Muscle of leg (tissue), 11 donors: ENCODE data around the gene SRSF1. TPM values are rescaled to one million over a fixed set of nuclear protein-coding genes. Genes with fewer than 3 reads are reported as not detected.
"Not testable (repeated sequence)": the region's sequence is repeated elsewhere in the genome, so short reads cannot be mapped to it uniquely, and the experiment has no call there.

Experiments
- DNase-seq: peaks from one replicate; pipeline ENCODE4 v3.0.0; 2013
- H3K27ac ChIP-seq: one replicate; pipeline ENCODE4 v1.5.1; 2013; ENCODE audit warnings: mild to moderate bottlenecking, low read length, control low read depth
- H3K27me3 ChIP-seq: one replicate; pipeline ENCODE4 v1.6.1; 2013; ENCODE audit warnings: low read length; ENCODE audit not compliant: control insufficient read depth, insufficient read depth
- H3K36me3 ChIP-seq: one replicate; pipeline ENCODE4 v1.6.1; 2013; ENCODE audit warnings: low read length; ENCODE audit not compliant: control insufficient read depth, insufficient read depth
- H3K4me1 ChIP-seq: one replicate; pipeline ENCODE4 v1.6.1; 2013; ENCODE audit warnings: low read length; ENCODE audit not compliant: control insufficient read depth, insufficient read depth
- H3K4me3 ChIP-seq: one replicate; pipeline ENCODE4 v1.5.1; 2013; ENCODE audit warnings: low read length, control low read depth
- H3K9me3 ChIP-seq: replicated peaks from 2 replicates; pipeline ENCODE4 v1.6.1; 2013; ENCODE audit warnings: low read depth, low read length; ENCODE audit not compliant: control insufficient read depth
- WGBS: methylation state at CpG from one replicate; pipeline ENCODE4 v1.1.5; 2013; ENCODE audit warnings: missing lambda C conversion rate; ENCODE audit not compliant: insufficient coverage; 5-methylcytosine and 5-hydroxymethylcytosine counted together
- polyA plus RNA-seq, 8 donors: library from polyadenylated mRNA; unstranded; fragments of 120-200 nt; gene quantifications; one replicate each; pipeline versions ENCODE4 v1.2.1 to v1.2.3, GENCODE V29; 2013; ENCODE audit warnings: inconsistent platforms in 1 of 8, low replicate concordance in 1 of 8; ENCODE audit not compliant: insufficient read length in 8 of 8, insufficient read depth in 1 of 8
- total RNA-seq: library from RNA; stranded (reverse); fragments of 120-200 nt; gene quantifications from one replicate; pipeline ENCODE4 v1.2.4, GENCODE V29; 2013

The SRSF1 gene
- total and polyA plus RNA-seq, 9 donors, result 161 to 241 (median 192) TPM

DNA sequence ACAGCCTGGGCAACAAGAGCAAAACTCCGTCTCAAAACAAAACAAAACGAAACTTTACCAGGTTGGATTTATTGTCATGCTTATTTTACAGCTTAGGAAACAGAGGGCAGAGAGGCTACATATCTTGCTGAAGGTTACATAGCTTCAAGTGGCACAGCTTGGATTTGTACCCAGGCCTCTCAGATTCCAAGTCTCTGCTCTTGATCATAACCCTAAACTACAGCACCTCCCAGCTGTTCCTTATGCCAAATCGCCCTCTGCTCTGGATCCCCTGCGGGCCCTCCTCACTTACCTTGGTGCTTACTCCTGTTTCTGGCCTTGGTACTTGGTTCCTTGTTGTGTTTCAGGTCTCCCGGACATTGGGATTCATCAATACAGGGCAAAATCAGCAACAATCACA lies 40.2 kb downstream of the SRSF1 start:
- Histone ChIP-seq H3K4me3 (no peak overlapping the region), H3K27me3 (no peaks in the 10 kb centered on the region), H3K36me3 (peaks cover 3% of the 10 kb centered on the region), H3K4me1 (no peaks in the 10 kb centered on the region), H3K27ac (no peak overlapping the region), H3K9me3 (no peaks in the 10 kb centered on the region)
- DNase-seq, result no peak
- 73% methylated on average over 3 of the region's 5 CpGs for WGBS

DNA sequence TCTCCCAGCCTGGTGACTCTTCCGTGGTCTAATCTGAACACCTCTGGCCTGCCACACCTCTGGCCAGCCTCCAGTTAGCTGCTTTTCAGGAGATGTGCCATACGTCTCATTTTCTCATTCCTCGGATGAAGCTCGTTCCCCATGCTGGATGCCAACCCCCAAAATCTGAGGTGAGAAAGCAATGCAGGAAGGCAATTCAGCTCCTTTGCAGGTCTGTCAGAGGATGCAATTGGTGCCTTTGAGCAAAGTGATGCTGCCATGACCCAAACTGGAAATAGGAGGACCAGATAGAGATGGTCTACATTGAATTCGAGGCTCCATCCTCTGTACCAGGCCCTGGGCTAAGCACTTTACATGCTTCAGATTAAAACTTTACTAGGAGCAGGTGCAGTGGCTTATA lies 40.8 kb downstream of the SRSF1 start:
- H3K27me3 ChIP-seq, result no peaks in the 10 kb centered on the region
- no peaks in the 10 kb centered on the region for H3K4me1 ChIP-seq
- no peak overlapping the region for H3K27ac ChIP-seq
- DNase-seq, result no peak
- 92% methylated on average over 4 of the region's 5 CpGs for WGBS
- no peaks in the 10 kb centered on the region for H3K36me3 ChIP-seq
- no peaks in the 10 kb centered on the region for H3K9me3 ChIP-seq
- H3K4me3 ChIP-seq, result no peak overlapping the region

DNA sequence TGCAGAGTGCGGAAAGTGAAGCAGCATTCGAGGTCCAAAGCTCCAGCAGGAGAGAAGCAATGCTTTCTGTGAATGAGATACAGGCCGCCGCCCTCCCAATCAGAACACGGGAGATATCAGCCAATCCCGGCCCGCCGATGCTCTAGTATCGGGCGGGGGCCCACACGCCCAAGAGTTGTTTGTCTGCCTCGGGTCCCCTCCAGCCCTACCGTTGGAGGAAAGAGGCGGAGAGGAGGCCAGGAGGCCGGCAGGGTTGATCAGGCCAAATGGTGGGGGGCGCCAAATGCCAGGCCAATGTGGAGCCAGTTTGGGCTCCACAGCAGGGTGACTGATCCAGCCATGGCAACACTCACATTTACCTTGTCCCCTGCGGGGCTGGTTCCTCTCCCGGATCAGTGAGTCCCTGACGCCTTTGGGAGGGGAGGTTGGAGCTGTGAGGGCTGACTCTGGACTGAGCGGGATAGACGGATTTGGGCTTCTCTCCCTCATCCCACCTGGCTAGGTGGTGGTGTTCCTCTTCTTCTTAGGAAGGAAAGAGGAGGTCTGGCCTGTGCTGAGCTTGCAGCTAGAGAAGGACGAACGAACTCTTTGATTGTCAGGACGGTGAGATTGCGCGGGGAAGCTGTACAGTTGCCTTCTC lies 41.4 kb downstream of the SRSF1 start:
- WGBS, result 61% methylated on average over 18 of the region's 26 CpGs
- Histone ChIP-seq H3K4me3 (no peak overlapping the region), H3K9me3 (no peaks in the 10 kb centered on the region), H3K27me3 (no peaks in the 10 kb centered on the region), H3K36me3 (no peaks in the 10 kb centered on the region), H3K4me1 (no peaks in the 10 kb centered on the region), H3K27ac (no peak overlapping the region)
- no peak for DNase-seq

DNA sequence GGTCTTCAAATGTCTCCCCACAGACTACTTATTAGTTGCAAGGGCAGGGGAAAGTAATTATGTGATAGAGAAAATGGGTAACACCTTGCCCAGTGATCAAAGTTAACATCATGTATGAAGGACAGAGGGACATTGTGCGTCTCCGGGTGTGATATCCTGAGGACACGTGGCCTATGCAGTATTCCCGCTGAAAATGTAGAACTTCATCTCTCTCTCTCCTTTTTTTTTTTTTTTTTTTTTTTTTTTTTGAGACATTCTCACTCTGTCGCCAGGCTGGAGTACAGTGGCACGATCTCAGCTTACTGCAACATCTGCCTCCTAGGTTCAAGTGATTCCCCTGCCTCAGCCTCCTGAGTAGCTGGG lies 43.9 kb downstream of the SRSF1 start:
- H3K4me3 ChIP-seq, result no peak overlapping the region
- DNase-seq, result no peak
- no peak overlapping the region for H3K27ac ChIP-seq
- H3K27me3 ChIP-seq, result no peaks in the 10 kb centered on the region
- no peaks in the 10 kb centered on the region for H3K36me3 ChIP-seq
- no peaks in the 10 kb centered on the region for H3K4me1 ChIP-seq
- WGBS, result 92% methylated on average over 2 of the region's 6 CpGs
- no peaks in the 10 kb centered on the region for H3K9me3 ChIP-seq

DNA sequence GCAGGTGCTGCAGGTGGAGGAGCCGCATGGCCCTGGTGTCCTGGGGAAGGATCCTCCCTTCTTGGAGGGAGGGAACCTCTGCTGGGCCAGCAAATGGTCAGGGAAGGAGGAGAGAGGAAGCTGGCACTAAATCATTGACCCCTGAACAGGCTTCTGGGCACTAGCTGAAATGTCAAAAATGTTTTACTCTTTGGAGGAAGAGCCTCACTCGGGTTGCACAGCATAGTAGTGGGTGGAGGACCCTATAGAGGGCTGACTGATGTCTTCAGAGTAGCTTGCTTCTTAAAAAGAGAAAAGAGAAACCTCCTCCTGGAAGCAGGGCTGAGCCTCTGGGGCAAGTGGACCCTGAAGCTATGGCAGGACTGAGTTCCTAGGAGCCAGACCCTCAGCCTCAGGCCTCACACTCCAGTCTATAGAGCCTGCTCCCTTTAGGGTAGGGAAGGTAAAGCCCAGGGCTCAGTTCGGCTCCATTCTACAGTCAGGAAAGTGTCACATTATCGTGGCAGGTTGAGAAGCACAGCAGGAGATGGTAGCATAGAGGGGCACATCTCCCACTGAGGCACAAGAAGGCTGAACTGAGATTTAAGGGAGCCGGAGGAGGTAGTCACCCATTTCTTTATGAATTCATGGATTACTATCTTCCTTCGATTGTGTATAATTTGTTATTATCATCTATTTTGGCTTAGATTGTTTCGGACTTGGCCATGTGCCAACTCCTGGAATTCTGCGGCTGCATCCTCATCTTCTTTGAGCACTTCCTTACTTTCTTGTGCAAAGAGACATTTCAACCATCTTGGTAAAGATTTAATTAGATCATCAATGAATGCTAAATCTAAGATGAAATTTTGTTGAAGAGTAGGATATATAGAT lies 44.5 kb downstream of the SRSF1 start:
- WGBS, result 73% methylated on average over 2 of the region's 8 CpGs
- Histone ChIP-seq H3K4me3 (no peak overlapping the region), H3K9me3 (no peaks in the 10 kb centered on the region), H3K27ac (no peak overlapping the region), H3K36me3 (no peaks in the 10 kb centered on the region), H3K27me3 (no peaks in the 10 kb centered on the region), H3K4me1 (no peaks in the 10 kb centered on the region)
- no peak for DNase-seq

DNA sequence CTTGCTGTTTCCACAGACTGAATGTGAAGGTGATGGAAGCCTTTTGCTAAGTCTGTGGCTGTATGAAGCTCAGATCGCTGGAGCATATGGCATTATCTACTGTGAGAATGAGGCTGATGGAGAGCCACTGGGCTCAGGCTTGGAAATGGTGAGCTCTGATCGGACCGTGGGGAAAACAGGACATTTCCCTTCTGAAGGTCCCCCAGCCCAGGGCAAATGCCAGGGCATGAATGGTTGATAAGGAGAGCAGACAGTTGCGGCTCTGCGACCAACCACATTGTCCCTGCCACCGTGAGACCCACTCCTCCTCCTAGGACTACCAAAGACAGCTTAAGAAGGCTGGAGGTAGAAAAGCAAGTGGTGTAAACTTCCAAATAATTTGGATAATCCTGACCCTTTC lies 47.1 kb downstream of the SRSF1 start:
- no peak overlapping the region for H3K4me3 ChIP-seq
- H3K27me3 ChIP-seq, result no peaks in the 10 kb centered on the region
- WGBS, result 85% methylated on average over 3 of the region's 6 CpGs
- H3K36me3 ChIP-seq, result no peaks in the 10 kb centered on the region
- peaks cover 13% of the 10 kb centered on the region for H3K4me1 ChIP-seq
- no peaks in the 10 kb centered on the region for H3K9me3 ChIP-seq
- no peak for DNase-seq
- no peak overlapping the region for H3K27ac ChIP-seq

DNA sequence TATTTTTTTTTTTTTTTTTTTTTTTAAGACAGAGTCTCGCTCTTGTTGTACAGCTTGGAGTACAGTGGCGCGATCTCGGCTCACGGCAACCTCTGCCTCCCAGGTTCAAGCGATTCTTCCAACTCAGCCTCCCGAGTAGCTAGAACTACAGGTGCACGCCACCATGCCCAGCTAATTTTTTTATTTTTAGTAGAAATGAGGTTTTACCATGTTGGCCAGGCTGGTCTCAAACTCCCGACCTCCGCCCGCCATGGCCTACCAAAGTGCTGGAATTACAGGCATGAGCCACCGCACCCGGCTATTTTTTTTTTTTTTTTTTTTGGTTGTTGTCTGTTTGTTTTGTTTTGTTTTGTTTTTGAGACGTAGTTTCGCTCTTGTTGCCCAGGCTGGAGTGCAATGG lies 48.7 kb downstream of the SRSF1 start:
- not testable (repeated sequence) for H3K9me3 ChIP-seq, H3K4me3 ChIP-seq, H3K36me3 ChIP-seq, H3K27ac ChIP-seq, H3K27me3 ChIP-seq, DNase-seq
- WGBS, result 100% methylated on average over 2 of the region's 15 CpGs
- peaks cover 23% of the 10 kb centered on the region for H3K4me1 ChIP-seq

DNA sequence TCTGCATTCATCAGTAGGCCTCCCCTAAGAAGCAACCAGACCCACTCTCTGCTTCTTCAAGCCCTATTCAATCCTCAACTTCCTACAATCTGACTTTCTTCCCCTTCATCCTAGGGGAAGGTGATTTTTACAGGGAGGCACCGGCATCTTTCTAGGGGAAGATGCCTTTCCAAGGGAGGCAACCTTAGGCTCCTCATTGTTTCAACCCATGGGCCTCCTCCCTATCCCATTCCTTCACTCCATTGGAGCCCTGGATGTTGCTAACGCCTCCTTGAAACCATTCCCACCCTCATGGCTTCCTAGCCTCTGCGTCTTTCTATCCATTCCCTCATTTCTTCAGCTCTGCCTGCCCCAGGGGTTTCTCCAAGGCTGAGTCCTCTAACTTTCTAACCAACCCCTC lies 49.2 kb downstream of the SRSF1 start:
- DNase-seq, result no peak
- H3K9me3 ChIP-seq, result no peaks in the 10 kb centered on the region
- no peak overlapping the region for H3K27ac ChIP-seq
- H3K36me3 ChIP-seq, result peaks cover 5% of the 10 kb centered on the region
- no CpG with 5 or more reads among the region's 3 CpGs for WGBS
- no peak overlapping the region for H3K4me3 ChIP-seq
- H3K27me3 ChIP-seq, result no peaks in the 10 kb centered on the region
- peaks cover 28% of the 10 kb centered on the region for H3K4me1 ChIP-seq

DNA sequence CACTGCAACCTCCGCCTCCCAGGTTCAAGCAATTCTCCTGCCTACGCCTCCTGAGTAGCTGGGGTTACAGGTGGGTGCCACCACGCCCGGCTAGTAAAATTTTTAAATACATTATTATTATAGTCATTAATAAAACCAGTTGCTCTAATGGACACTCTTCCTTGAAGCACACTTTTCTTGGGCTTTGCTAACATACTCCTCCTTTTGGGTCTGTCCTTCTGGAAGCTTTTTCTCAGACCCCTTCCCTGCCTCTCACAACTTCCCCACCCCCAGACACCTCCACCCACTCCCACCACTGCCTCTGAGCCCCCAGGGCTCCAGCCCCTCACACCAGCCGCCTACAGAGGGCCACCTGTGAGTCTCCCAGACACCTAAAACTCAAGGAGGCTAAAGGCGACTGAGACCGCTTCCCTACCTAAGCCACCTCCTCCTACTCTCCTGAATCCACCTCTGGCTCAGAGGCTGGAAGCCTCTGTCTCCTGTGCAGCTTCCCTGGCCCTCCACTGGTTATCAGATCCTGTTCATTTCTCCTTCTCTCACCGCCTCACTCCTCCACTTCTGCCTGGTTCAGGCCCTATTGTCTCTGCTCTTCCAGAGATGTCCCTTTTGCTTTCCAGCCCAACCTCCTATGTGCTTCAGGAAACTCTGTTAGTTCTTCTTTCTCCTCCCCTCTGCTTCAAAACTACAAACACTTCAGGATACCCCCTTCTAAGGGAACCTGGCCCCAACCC lies 49.8 kb downstream of the SRSF1 start:
- no peak for DNase-seq
- WGBS, result 85% methylated on average over 4 of the region's 8 CpGs
- Histone ChIP-seq H3K27ac (no peak overlapping the region), H3K27me3 (no peaks in the 10 kb centered on the region), H3K4me3 (no peak overlapping the region), H3K4me1 (peaks cover 34% of the 10 kb centered on the region), H3K36me3 (peaks cover 5% of the 10 kb centered on the region), H3K9me3 (no peaks in the 10 kb centered on the region)
